ENCODE data around the gene CD99L2.

CD99L2 gene

DNA sequence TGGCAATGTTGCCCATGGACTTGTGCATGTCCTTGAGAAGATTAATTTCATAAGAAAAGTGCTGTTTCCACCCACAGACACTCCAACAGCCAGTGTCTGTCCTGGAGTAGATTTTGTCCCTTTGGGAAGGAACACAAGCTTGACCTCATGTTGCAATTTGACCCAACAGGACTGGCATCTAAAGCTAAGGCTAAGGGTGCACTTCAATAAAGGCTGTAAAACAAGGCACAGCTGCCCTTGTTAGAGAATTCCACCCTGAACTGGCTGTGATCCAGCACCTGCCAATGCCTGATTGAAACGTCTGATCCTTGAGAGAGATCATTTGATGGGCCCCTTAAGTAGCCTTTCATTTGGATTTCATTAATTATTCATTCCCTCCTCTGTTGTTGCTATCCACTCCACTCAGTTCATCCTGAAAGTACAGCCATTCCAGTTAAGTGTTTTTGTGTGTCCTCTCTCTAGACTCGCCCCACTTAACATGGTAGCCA is 56.2 kb downstream of the CD99L2 start:
- TF ChIP-seq POLR2A (IDR thresholded peaks at IDR 0.05; ENCODE audit: extremely low read depth, insufficient read length) (no peak), MYC (IDR thresholded peaks at IDR 0.05; ENCODE audit: low read depth, low read length) (no peak)
- TF ChIP-seq, protein P1, sequence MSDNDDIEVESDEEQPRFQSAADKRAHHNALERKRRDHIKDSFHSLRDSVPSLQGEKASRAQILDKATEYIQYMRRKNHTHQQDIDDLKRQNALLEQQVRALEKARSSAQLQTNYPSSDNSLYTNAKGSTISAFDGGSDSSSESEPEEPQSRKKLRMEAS (IDR thresholded peaks at IDR 0.05; ENCODE audit: low read depth, low read length): no peak
- TF ChIP-seq, protein P2, sequence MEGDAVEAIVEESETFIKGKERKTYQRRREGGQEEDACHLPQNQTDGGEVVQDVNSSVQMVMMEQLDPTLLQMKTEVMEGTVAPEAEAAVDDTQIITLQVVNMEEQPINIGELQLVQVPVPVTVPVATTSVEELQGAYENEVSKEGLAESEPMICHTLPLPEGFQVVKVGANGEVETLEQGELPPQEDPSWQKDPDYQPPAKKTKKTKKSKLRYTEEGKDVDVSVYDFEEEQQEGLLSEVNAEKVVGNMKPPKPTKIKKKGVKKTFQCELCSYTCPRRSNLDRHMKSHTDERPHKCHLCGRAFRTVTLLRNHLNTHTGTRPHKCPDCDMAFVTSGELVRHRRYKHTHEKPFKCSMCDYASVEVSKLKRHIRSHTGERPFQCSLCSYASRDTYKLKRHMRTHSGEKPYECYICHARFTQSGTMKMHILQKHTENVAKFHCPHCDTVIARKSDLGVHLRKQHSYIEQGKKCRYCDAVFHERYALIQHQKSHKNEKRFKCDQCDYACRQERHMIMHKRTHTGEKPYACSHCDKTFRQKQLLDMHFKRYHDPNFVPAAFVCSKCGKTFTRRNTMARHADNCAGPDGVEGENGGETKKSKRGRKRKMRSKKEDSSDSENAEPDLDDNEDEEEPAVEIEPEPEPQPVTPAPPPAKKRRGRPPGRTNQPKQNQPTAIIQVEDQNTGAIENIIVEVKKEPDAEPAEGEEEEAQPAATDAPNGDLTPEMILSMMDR (IDR thresholded peaks at IDR 0.05; ENCODE audit: low read depth, low read length): no peak
- DNase-seq (ENCODE audit: low read depth): no peak
- H3K4me3 ChIP-seq (ENCODE audit: low read depth, low read length): no peak overlapping the region

DNA sequence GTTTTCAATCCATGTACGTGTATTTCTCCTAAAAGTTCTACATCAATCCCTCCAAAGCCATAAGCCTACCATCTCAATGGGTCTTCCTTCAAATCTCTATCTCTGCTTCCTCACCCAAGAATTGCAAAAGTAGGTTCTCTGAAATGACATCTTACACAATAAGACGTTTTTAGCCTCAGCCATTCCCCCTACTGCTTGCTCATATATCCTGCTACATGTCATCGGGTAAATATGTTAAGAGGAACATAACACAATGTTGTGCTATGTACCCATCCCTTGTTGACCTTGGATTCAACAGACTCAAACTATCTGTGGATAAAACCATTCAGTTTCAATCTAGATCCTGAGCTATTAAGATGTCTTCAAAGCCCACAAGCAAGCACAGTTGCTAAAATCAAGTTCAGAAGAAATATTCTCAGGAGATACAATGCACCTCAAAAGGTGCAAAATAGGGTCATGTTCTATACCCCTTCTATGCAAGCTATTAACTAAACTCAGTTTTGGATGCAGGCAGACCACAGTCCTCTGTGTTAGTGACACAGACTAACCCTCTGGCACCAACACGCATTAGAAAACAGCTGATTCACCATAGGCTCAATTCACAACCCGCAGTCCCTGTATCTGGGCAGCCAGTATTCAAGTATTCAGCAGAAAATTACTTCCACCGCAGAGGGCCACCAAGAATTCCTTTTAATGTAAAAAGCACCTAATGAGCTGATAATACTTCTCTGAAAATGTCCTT is 56.8 kb downstream of the CD99L2 start:
- DNase-seq (ENCODE audit: low read depth): peak; percentile 80
- no peak overlapping the region for H3K4me3 ChIP-seq (ENCODE audit: low read depth, low read length)
- TF ChIP-seq MYC (IDR thresholded peaks at IDR 0.05; ENCODE audit: low read depth, low read length) (no peak), POLR2A (IDR thresholded peaks at IDR 0.05; ENCODE audit: extremely low read depth, insufficient read length) (no peak)
- TF ChIP-seq, protein P2 (IDR thresholded peaks at IDR 0.05; ENCODE audit: low read depth, low read length): no peak
- TF ChIP-seq, protein P1 (IDR thresholded peaks at IDR 0.05; ENCODE audit: low read depth, low read length): no peak

DNA sequence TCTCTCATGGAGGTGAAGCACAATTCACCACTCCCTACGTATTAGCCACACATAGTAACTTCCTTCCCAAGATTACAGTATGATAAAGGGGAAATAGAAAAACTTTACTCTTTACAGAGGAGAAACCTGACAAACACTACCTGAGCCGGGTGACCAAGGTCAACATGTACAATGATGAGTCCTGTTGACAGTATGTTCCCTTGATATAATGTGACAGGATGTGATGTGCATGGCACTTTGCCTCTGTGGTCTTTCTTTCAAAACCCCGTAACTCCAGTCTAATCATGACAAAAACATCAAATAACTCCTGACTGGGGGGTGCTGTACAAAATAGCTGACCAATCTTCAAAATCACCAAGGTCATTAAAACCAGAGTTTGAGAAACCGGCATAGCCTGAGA is 60.6 kb downstream of the CD99L2 start:
- no peak for TF ChIP-seq POLR2A (IDR thresholded peaks at IDR 0.05; ENCODE audit: extremely low read depth, insufficient read length)
- no peak for TF ChIP-seq MYC (IDR thresholded peaks at IDR 0.05; ENCODE audit: low read depth, low read length)
- TF ChIP-seq, protein P2 (IDR thresholded peaks at IDR 0.05; ENCODE audit: low read depth, low read length): no peak
- TF ChIP-seq, protein P1 (IDR thresholded peaks at IDR 0.05; ENCODE audit: low read depth, low read length): no peak
- H3K4me3 ChIP-seq (ENCODE audit: low read depth, low read length): no peak overlapping the region
- no peak for DNase-seq (ENCODE audit: low read depth)

DNA sequence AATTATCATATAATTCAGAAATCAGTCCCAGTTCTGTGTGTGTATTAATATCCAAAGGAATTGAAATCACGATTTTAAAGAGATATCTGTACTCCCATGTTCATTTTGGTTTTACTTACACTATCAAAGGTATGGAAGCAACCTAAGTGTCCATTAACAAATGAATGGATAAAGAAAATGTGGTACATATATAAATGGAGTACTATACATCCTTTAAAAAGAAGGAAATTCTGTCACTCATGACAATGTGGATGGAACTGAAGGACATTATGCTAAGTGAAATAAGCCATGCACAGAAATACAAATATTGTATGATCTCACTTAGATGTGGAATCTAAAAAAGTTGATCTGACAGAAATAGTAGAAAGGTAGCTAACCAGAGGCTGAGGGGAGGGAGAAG is 63.8 kb downstream of the CD99L2 start:
- DNase-seq (ENCODE audit: low read depth): no peak
- H3K4me3 ChIP-seq (ENCODE audit: low read depth, low read length): no peak overlapping the region
- TF ChIP-seq, protein P1 (IDR thresholded peaks at IDR 0.05; ENCODE audit: low read depth, low read length): no peak
- TF ChIP-seq MYC (IDR thresholded peaks at IDR 0.05; ENCODE audit: low read depth, low read length): no peak
- TF ChIP-seq POLR2A (IDR thresholded peaks at IDR 0.05; ENCODE audit: extremely low read depth, insufficient read length): no peak
- TF ChIP-seq, protein P2 (IDR thresholded peaks at IDR 0.05; ENCODE audit: low read depth, low read length): no peak

DNA sequence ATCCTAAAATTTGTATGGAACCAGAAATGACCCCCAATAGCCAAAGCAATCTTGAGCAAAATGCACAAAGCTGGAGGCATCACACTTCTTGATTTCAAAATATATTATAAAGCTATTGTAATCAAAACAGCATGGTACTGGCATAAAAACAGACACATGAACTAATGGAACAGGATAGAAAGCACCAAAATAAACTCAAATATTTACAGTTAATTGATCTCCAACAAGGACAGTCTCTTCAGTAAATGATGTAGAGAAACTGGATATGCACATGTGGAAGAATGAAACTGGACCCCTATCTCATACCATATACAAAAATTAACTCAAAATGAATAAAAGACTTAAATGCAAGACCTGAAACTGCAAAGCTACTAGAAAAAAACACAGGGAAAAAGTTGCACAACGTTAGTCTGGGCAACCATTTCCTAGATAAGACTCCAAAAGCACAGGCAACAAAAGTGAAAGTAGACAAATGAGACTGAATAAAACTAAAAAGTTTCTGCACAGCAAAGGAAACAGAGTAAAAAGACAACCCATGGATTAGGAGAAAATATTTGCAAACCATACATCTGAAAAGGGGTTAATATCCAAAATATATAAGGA is 64.9 kb downstream of the CD99L2 start:
- H3K4me3 ChIP-seq (ENCODE audit: low read depth, low read length): no peak overlapping the region
- TF ChIP-seq POLR2A (IDR thresholded peaks at IDR 0.05; ENCODE audit: extremely low read depth, insufficient read length): no peak
- TF ChIP-seq, protein P2 (IDR thresholded peaks at IDR 0.05; ENCODE audit: low read depth, low read length): no peak
- TF ChIP-seq, protein P1 (IDR thresholded peaks at IDR 0.05; ENCODE audit: low read depth, low read length): no peak
- TF ChIP-seq MYC (IDR thresholded peaks at IDR 0.05; ENCODE audit: low read depth, low read length): no peak
- peak; percentile 35 for DNase-seq (ENCODE audit: low read depth)
